Erythroblast (primary cell): ENCODE data around the gene SLC9A6.

Experiments
- GATA1 ChIP-seq: IDR thresholded peaks from 2 replicates; pipeline ENCODE4 v1.6.1; 2011; ENCODE audit warnings: low read depth, mild to moderate bottlenecking, control low read depth, low read length, moderate library complexity
- POLR2A ChIP-seq: IDR thresholded peaks from 2 replicates; pipeline ENCODE4 v1.6.1; 2011; ENCODE audit warnings: mild to moderate bottlenecking, low read length

DNA sequence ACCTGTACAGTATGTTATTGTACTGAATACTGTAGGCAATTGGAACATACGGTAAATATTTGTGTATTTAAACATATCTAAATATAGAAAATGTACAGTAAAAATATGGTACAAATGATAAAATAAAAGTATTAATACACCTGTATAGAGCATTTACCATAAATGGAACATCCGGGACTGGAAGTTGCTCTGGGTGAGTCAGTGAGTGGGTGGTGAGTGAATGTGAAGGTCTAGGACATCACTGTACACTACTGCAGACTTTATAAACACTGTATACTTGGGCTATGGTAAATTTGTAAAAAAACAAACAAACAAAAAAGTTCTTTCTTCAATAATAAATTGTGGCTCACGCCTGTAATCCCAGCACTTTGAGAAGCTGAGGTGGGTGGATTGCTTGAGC is 109.7 kb downstream of the SLC9A6 start:
- TF ChIP-seq POLR2A: no peak
- no peak for TF ChIP-seq GATA1
